ENCODE results near the gene CCDC14. TPM values are rescaled to one million over a fixed set of nuclear protein-coding genes. Genes with fewer than 3 reads are reported as not detected.

The CCDC14 gene
- total RNA-seq, 1 donor from 2014 or later: 83.3 TPM

GRCh38 chr3:123948449-123948848 lies 12.6 kb downstream of the CCDC14 start:
- Mint-ChIP-seq H3K27me3 (no peaks in the 10 kb centered on the region), H3K36me3 (peaks cover 44% of the 10 kb centered on the region), H3K9me3 (no peaks in the 10 kb centered on the region), H3K4me1 (ENCODE audit: unreplicated experiment) (no peaks in the 10 kb centered on the region), H3K4me3 (no peak overlapping the region), H3K27ac (no peak overlapping the region)
- TF ChIP-seq CTCF (conservative IDR thresholded peaks at IDR 0.05): no peak
- no peak for DNase-seq (ENCODE audit: extremely low spot score, unreplicated experiment)

- no peaks in the 10 kb centered on the region for H3K4me1 Mint-ChIP-seq (ENCODE audit: unreplicated experiment)
- no peak overlapping the region for H3K4me3 Mint-ChIP-seq
- no peak overlapping the region for H3K27ac Mint-ChIP-seq
- TF ChIP-seq CTCF (conservative IDR thresholded peaks at IDR 0.05): no peak
- H3K9me3 Mint-ChIP-seq: no peaks in the 10 kb centered on the region
- peaks cover 40% of the 10 kb centered on the region for H3K36me3 Mint-ChIP-seq
- H3K27me3 Mint-ChIP-seq: no peaks in the 10 kb centered on the region
- DNase-seq (ENCODE audit: extremely low spot score, unreplicated experiment): no peak
Observed at GRCh38 chr3:123947482-123947881, 13.5 kb downstream of the CCDC14 start.

GRCh38 chr3:123941542-123941941 lies 19.5 kb downstream of the CCDC14 start:
- TF ChIP-seq CTCF (conservative IDR thresholded peaks at IDR 0.05): no peak
- H3K36me3 Mint-ChIP-seq: peaks cover 22% of the 10 kb centered on the region
- DNase-seq (ENCODE audit: extremely low spot score, unreplicated experiment): no peak
- no peaks in the 10 kb centered on the region for H3K4me1 Mint-ChIP-seq (ENCODE audit: unreplicated experiment)
- no peaks in the 10 kb centered on the region for H3K27me3 Mint-ChIP-seq
- H3K27ac Mint-ChIP-seq: no peak overlapping the region
- no peak overlapping the region for H3K4me3 Mint-ChIP-seq
- H3K9me3 Mint-ChIP-seq: no peaks in the 10 kb centered on the region

GRCh38 chr3:123941121-123941520 lies 19.9 kb downstream of the CCDC14 start:
- Mint-ChIP-seq H3K4me1 (ENCODE audit: unreplicated experiment) (no peaks in the 10 kb centered on the region), H3K4me3 (no peak overlapping the region), H3K27me3 (no peaks in the 10 kb centered on the region), H3K36me3 (peaks cover 20% of the 10 kb centered on the region), H3K27ac (no peak overlapping the region), H3K9me3 (no peaks in the 10 kb centered on the region)
- peak; percentile 39 for TF ChIP-seq CTCF (conservative IDR thresholded peaks at IDR 0.05)
- no peak for DNase-seq (ENCODE audit: extremely low spot score, unreplicated experiment)

- no peak for TF ChIP-seq CTCF (conservative IDR thresholded peaks at IDR 0.05)
- Mint-ChIP-seq H3K4me3 (no peak overlapping the region), H3K27ac (no peak overlapping the region)
Observed at GRCh38 chr3:123939706-123940105, 21.3 kb downstream of the CCDC14 start.

GRCh38 chr3:123936400-123936799 lies 24.6 kb downstream of the CCDC14 start:
- Mint-ChIP-seq H3K9me3 (no peaks in the 10 kb centered on the region), H3K4me3 (no peak overlapping the region), H3K36me3 (peaks cover 32% of the 10 kb centered on the region), H3K4me1 (ENCODE audit: unreplicated experiment) (no peaks in the 10 kb centered on the region), H3K27ac (no peak overlapping the region), H3K27me3 (no peaks in the 10 kb centered on the region)
- TF ChIP-seq CTCF (conservative IDR thresholded peaks at IDR 0.05): no peak
- DNase-seq (ENCODE audit: extremely low spot score, unreplicated experiment): no peak

More at GRCh38 chr3:123939706-123940105, 21.3 kb downstream of the CCDC14 start:
- no peak for DNase-seq (ENCODE audit: extremely low spot score, unreplicated experiment)
- Mint-ChIP-seq H3K9me3 (no peaks in the 10 kb centered on the region), H3K4me1 (ENCODE audit: unreplicated experiment) (no peaks in the 10 kb centered on the region), H3K36me3 (peaks cover 15% of the 10 kb centered on the region), H3K27me3 (no peaks in the 10 kb centered on the region)
